ENCODE measurements around the gene CHID1. TPM values are rescaled to one million over a fixed set of nuclear protein-coding genes. Genes with fewer than 3 reads are reported as not detected.

The CHID1 gene
- total RNA-seq, 1 donor from 2014 or later, result 112 TPM

GRCh38 chr11:909406-909805, 1.2 kb downstream of the CHID1 start:
- no peaks in the 10 kb centered on the region for H3K27me3 Mint-ChIP-seq (ENCODE audit: unreplicated experiment)
- peak overlapping the region; percentile 86 for H3K4me3 Mint-ChIP-seq (ENCODE audit: unreplicated experiment)
- H3K4me1 Mint-ChIP-seq (ENCODE audit: unreplicated experiment), result peaks cover 11% of the 10 kb centered on the region
- H3K9me3 Mint-ChIP-seq (ENCODE audit: unreplicated experiment), result no peaks in the 10 kb centered on the region
- H3K27ac Mint-ChIP-seq (ENCODE audit: unreplicated experiment), result no peak overlapping the region
- no peak for DNase-seq (ENCODE audit: extremely low spot score, unreplicated experiment)
- TF ChIP-seq CTCF (IDR thresholded peaks at IDR 0.05), result no peak
- H3K36me3 Mint-ChIP-seq (ENCODE audit: unreplicated experiment), result no peaks in the 10 kb centered on the region

- H3K4me1 Mint-ChIP-seq (ENCODE audit: unreplicated experiment), result peaks cover 11% of the 10 kb centered on the region
Observed at GRCh38 chr11:908273-908672, 2.3 kb downstream of the CHID1 start.

GRCh38 chr11:907668-908067, 2.9 kb downstream of the CHID1 start:
- Mint-ChIP-seq H3K4me3 (ENCODE audit: unreplicated experiment) (no peak overlapping the region), H3K27me3 (ENCODE audit: unreplicated experiment) (no peaks in the 10 kb centered on the region), H3K36me3 (ENCODE audit: unreplicated experiment) (peaks cover 7% of the 10 kb centered on the region), H3K27ac (ENCODE audit: unreplicated experiment) (no peak overlapping the region), H3K9me3 (ENCODE audit: unreplicated experiment) (no peaks in the 10 kb centered on the region), H3K4me1 (ENCODE audit: unreplicated experiment) (peaks cover 11% of the 10 kb centered on the region)
- TF ChIP-seq CTCF (IDR thresholded peaks at IDR 0.05), result no peak
- no peak for DNase-seq (ENCODE audit: extremely low spot score, unreplicated experiment)

More at GRCh38 chr11:908273-908672, 2.3 kb downstream of the CHID1 start:
- no peaks in the 10 kb centered on the region for H3K27me3 Mint-ChIP-seq (ENCODE audit: unreplicated experiment)
- H3K9me3 Mint-ChIP-seq (ENCODE audit: unreplicated experiment), result no peaks in the 10 kb centered on the region
- TF ChIP-seq CTCF (IDR thresholded peaks at IDR 0.05), result no peak
- no peak for DNase-seq (ENCODE audit: extremely low spot score, unreplicated experiment)
- H3K4me3 Mint-ChIP-seq (ENCODE audit: unreplicated experiment), result no peak overlapping the region
- no peak overlapping the region for H3K27ac Mint-ChIP-seq (ENCODE audit: unreplicated experiment)
- H3K36me3 Mint-ChIP-seq (ENCODE audit: unreplicated experiment), result peaks cover 4% of the 10 kb centered on the region

GRCh38 chr11:905952-906351, 4.7 kb downstream of the CHID1 start:
- H3K27me3 Mint-ChIP-seq (ENCODE audit: unreplicated experiment), result no peaks in the 10 kb centered on the region
- no peak for DNase-seq (ENCODE audit: extremely low spot score, unreplicated experiment)
- peaks cover 17% of the 10 kb centered on the region for H3K36me3 Mint-ChIP-seq (ENCODE audit: unreplicated experiment)
- H3K9me3 Mint-ChIP-seq (ENCODE audit: unreplicated experiment), result no peaks in the 10 kb centered on the region
- no peak overlapping the region for H3K27ac Mint-ChIP-seq (ENCODE audit: unreplicated experiment)
- TF ChIP-seq CTCF (IDR thresholded peaks at IDR 0.05), result no peak
- peaks cover 6% of the 10 kb centered on the region for H3K4me1 Mint-ChIP-seq (ENCODE audit: unreplicated experiment)
- no peak overlapping the region for H3K4me3 Mint-ChIP-seq (ENCODE audit: unreplicated experiment)

- no peak for TF ChIP-seq CTCF (IDR thresholded peaks at IDR 0.05)
- DNase-seq (ENCODE audit: extremely low spot score, unreplicated experiment), result no peak
- H3K4me3 Mint-ChIP-seq (ENCODE audit: unreplicated experiment), result no peak overlapping the region
- H3K4me1 Mint-ChIP-seq (ENCODE audit: unreplicated experiment), result peaks cover 2% of the 10 kb centered on the region
- peaks cover 21% of the 10 kb centered on the region for H3K36me3 Mint-ChIP-seq (ENCODE audit: unreplicated experiment)
- no peaks in the 10 kb centered on the region for H3K27me3 Mint-ChIP-seq (ENCODE audit: unreplicated experiment)
- H3K27ac Mint-ChIP-seq (ENCODE audit: unreplicated experiment), result no peak overlapping the region
- no peaks in the 10 kb centered on the region for H3K9me3 Mint-ChIP-seq (ENCODE audit: unreplicated experiment)
Observed at GRCh38 chr11:904380-904779, 6.2 kb downstream of the CHID1 start.
